ENCODE results near the gene TRIM46.
A peak's percentile ranks its signal among the peaks of the same experiment; 100 is the strongest.
"Not testable (repeated sequence)": the region's sequence is repeated elsewhere in the genome, so short reads cannot be mapped to it uniquely, and the experiment has no call there.

Gene TRIM46

DNA sequence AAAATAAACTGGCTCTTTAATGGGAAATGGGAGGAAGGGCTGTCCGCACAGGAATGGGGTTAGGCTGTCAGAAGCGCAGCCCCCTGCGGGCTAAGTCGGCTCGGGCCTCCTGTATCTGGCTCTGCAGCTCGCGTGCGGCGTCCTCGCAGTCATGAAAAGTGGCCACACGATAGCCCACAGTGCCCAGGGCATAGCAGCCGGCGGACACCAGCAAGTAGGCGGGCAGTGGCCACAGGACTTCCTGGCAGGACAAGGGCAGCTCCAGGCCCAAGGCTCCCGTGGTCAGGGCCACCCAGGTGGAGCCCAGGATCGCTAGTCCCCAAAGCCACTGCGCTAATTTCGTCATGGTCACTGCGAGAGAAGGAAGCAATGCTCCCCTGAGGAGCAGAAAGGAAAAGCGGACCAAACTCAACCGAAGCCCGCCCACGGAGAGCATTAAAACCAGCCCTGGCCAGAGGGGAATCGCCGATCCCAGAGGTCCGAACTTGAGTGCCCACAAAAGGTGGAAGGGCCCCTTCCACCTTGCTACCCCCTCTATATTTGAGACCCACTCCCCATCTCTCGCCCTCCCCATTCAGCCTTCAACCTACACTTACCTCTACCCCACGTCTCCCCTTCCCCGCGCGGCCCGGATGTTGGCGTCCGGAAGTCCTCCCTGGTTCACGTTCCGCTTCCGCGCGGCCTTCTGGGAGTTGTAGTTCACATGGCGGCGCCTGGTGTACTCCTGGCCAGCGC, 33.6 kb upstream of the TRIM46 start, which contains the start of gene DPM3:
DPM3 (minus strand) TSS at position 637 of the 735 bp plus-strand sequence; CDS start at position 346, 291 bp downstream.
- peak; percentile 87 for DNase-seq (ENCODE audit: low spot score)

GRCh38 chr1:155140630-155140953, 33.1 kb upstream of the TRIM46 start:
- no peak for DNase-seq (ENCODE audit: low spot score)

DNA sequence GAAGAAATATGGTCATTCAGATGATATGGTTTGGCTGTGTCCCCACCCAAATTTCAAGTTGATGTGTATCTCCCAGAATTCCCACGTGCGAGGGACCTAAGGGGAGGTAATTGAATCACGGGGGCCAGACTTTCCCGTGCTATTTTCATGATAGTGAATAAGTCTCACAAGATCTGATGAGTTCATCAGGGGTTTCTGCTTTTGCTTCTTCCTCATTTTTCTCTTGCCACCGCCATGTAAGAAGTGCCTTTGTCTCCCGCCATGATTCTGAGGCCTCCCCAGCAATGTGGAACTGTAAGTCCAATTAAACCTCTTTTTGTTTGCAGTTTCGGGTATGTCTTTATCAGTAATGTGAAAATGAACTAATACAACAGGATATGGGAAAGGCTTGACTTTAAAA, 31.9 kb upstream of the TRIM46 start:
- DNase-seq (ENCODE audit: low spot score), result no peak

- DNase-seq (ENCODE audit: low spot score), result no peak
These were observed 28.2 kb upstream of the TRIM46 start for GRCh38 chr1:155145491-155145890.

- DNase-seq (ENCODE audit: low spot score), result not testable (repeated sequence)
These were observed 17.5 kb upstream of the TRIM46 start for GRCh38 chr1:155155996-155156643.

DNA sequence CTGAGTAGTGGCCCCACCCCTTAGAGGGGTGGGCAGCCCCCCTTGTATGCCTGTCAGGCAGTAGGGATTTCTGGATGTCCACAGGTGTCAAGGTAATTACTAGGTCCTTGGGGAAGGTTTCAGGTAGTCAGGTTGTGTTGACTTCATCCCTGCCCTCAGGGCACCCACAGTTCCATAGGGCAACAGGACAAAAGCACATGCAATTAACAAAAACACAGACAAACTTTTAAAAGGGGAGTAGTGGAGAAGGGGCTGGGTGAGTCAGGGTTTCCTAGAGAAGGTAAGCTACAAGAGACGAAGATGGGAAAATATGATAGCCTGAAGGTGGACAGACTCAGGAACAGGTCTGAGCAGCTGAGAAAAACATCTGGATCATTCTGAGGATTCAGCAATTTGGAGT, 14.7 kb upstream of the TRIM46 start:
- DNase-seq (ENCODE audit: low spot score), result no peak

DNA sequence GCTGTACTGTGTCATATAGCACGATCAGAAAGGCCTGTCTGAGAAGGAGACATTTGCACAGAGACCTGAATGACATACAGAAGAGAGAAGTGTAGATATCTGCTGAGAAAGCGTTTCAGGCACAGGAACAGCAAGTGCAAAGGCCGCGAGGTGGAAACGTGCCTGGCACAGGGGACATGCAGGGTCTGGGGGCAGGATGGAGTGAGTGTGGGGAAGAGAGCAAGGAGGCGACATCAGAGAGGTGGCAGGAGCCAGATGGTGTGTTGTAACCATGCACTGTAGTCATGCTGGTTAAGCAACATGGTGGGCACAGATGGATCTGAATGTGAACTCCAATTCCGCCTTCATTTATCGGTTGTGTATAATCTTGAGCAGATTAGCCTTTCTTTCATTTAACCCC, 13.5 kb upstream of the TRIM46 start:
- DNase-seq (ENCODE audit: low spot score), result no peak

DNA sequence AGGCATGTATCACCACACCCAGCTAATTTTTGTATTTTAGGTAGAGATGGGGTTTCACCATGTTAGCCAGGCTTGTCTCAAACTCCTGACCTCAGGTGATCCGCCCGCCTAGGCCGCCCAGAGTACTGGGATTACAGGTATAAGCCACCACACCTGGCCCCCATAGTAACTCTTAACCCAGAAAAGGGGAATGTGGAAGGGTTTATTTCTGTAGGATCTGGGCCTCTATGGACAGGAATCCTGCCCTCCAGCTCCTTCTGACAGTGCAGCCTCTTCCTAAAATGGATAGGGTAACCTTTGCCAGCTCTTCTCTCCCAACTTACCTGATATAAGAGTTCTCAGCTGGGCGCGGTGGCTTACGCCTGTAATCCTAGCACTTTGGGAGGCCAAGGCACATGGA, 11.0 kb upstream of the TRIM46 start:
- not testable (repeated sequence) for DNase-seq (ENCODE audit: low spot score)

DNA sequence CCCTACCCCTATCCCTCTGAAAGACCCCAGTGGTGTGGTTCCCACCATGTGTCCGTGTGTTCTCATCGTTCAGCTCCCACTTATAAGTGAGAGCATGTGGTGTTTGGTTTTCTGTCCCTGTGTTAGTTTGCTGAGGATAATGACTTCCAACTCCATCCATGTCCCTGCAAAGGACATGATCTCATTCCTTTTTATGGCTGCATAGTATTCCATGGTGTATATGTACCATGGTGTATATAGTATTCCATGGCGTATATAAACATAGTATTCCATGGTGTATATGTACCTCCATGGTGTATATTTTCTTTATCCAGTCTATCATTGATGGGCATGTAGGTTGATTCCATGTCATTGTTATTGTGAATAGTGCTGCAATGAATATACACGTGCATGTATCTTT, 9.9 kb upstream of the TRIM46 start:
- not testable (repeated sequence) for DNase-seq (ENCODE audit: low spot score)

- not testable (repeated sequence) for DNase-seq (ENCODE audit: low spot score)
These were observed 9.0 kb upstream of the TRIM46 start for GRCh38 chr1:155164625-155165024.

DNA sequence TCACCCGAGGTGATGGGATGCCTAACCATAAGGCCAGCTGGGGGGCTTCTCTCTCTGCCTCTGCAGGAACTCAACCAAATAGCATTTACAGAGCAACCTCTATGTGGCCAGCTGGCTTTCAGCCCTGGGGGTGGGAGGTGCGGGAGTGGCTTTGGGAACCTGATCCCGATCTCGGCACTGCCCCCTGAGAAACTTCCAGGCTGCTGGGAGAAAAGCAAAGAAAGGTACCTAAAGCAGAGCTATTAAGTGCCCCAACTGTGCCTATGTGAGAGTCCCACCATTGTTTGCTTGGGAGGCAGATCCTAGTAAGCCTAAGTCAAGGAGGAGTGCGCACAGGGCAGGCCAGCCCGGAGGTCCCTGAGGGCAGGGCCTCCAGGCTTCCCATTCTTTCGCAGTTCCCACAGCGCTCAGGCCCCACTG, 7.6 kb upstream of the TRIM46 start:
- no peak for DNase-seq (ENCODE audit: low spot score)

- DNase-seq (ENCODE audit: low spot score), result no peak
These were observed 7.0 kb upstream of the TRIM46 start for GRCh38 chr1:155166471-155167165.

DNA sequence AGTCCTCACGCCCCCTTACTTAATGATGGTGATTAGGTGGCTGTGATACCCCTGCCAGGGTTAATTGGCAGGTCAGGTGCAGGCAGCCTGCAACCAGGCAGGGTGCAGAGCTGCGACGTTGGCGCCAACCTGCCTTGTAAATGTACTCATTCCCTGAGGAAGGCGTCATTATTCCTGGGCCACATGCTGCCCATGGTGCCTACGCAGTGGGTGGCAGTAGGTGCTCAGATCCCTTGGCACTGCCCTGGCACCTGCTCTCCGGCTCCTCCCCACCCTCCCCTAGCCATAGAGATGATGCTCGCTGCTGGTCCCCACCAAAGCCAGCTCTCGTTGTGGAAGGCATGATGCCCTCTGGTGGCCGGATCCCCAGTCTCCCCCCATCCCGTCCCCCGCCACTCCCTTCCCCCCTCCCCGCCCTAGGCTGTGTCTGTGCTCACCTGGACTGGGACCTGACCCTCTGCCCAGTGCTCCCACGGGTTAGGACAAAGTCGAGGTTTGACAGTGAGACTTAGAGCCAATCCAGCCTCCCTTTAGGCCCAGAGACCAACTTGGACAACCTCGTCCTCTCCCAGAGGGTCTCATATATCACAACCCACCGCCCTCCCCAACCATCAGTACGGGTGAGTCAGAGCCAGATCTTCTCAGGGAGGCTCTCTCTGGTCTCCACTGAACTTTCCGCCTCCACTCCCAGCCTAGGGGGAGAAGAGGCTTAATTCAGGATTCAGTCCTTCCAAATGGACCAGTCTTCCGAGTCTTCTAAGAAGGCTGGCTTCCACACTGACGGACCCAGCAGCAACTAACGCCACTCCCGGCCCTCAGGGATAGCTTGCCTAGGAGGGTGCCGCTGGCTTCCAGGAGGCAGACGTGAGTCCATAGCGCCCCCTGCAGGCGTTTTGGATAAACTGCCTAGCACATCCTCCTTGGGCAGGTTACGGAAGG, 6.2 kb upstream of the TRIM46 start:
- DNase-seq (ENCODE audit: low spot score), result peak; percentile 80

- DNase-seq (ENCODE audit: low spot score), result not testable (repeated sequence)
These were observed 5.6 kb upstream of the TRIM46 start for GRCh38 chr1:155168105-155168445.

GRCh38 chr1:155168456-155169210, 5.0 kb upstream of the TRIM46 start:
- no peak for DNase-seq (ENCODE audit: low spot score)

- DNase-seq (ENCODE audit: low spot score), result no peak
These were observed 4.1 kb upstream of the TRIM46 start for GRCh38 chr1:155169541-155169940.

DNA sequence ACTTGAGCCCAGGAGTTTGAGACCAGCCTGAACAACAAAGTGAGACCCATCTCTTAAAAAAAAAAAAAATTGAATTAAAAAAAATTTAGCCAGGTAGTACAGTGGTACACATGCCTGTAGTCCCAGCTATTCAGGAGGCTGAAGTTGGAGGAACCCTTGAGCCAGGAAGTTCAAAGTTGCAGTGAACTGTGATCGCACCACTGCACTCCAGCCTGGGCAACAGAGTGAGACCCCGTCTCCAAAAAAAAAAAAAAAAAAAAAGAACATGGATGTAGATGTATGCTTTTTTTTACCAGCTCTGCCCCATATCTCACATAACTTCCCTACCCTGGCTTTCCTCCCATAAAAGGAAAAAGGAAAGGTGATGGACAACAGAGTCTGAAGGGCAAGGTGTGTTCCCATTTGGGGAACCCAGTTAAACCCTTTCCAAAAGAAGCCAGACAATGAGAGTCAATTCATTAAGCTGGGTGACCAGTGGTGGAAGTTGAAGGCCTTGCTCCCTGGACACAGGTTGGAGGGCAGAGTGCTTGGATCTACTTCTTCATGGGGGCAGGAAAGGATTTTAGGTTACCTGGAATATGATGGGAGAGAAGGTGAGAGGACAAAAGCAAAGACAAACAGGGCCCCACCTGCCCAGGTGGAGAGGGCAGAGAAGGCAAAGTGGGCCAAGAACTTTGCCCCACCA, 3.4 kb upstream of the TRIM46 start:
- DNase-seq (ENCODE audit: low spot score), result no peak

DNA sequence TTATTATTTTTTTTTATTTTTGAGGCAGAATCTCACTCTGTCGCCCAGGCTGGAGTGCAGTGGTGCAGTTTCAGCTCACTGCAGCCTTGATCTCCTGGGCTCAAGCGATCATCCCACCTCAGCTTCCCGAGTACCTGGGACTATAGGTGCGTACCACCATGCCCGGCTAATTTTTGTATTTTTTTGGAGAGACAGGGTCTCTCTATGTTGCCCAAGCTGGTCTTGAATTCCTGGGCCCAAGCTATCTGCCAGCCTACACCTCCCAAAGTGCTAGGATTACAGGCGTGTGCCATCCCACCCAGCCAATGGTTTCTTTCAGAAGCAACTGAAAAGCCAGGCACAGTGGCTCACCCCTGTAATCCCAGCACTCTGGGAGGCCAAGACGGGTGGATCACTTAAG, 2.8 kb upstream of the TRIM46 start:
- no peak for DNase-seq (ENCODE audit: low spot score)

DNA sequence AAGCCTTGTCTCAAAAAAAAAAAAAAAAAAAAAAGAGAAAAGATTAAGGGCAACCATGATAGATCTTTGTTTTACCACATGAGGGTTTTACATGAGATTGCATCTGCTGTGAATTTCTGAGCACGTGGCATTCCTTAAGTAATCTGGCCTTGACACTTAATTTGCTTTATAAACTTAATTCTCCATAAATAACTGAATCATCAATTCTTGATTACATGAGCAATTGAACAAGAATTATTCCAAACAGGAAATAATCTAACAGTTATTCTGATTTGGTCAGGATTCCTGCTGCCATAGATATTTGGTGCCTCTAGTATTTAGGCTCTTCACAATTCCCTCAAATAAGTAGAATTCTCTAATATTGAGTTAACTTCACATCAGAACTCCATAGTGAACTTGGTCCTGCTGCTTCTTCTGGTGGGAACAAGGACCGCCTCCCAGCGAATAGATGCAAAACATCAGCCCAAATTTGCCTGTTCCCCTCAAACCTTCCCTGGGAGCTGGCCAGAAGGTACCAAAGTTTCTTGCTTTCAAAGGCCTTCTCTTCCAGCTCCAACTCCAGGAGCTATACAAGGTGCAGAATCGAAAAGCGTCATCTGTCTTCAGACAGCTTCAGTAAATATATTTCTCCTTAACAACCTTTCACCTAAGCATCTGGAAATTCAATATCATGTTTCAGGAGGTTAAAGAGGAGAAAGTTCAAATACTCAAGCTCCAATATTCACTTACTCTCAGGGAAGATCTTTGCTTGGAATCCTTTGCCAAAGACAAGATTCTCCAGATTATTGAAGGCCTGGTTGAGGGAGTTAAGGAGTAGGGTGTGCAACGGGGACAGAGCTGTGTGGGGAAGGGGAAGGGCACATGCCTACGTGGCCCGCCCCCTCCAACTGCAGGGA, 1.6 kb upstream of the TRIM46 start:
- DNase-seq (ENCODE audit: low spot score), result no peak

Measured in AG20443 (cell line).